Naive thymus-derived CD4-positive, alpha-beta T cell (primary cell): Measurements from ENCODE around the gene ERP29. TPM values are rescaled to one million over a fixed set of nuclear protein-coding genes. Genes with fewer than 3 reads are reported as not detected.

Experiments used
- ATAC-seq: fragments of 150-1000 bp; cut with Tn5 transposase; 2 replicates; pipeline ENCODE4 v1.10.0; 2021; ENCODE audit warnings: mild to moderate bottlenecking, moderate library complexity
- CTCF ChIA-PET: fragments of 350-600 bp; sonication (Branson Sonifier 250); formaldehyde crosslinking; loops from one replicate; lab custom pipeline; 2021; ENCODE audit warnings: antibody characterized with exemption; lab: Charles Lee
- POLR2A ChIA-PET: fragments of 350-600 bp; sonication (Branson Sonifier 250); formaldehyde crosslinking; loops from one replicate; lab custom pipeline; 2021; ENCODE audit warnings: antibody characterized with exemption, inconsistent platforms; lab: Charles Lee
- DNase-seq, 9 donors: peaks; one replicate each; pipeline versions ENCODE4 v3.0.0 to v3.0.0-alpha.2; 2020 to 2022; ENCODE audit warnings: mixed read lengths in 1 of 9
- H3K27ac ChIP-seq: one replicate; pipeline ENCODE4 v1.7.0; 2013; ENCODE audit warnings: mild to moderate bottlenecking, low read depth, low read length, moderate library complexity
- H3K27me3 ChIP-seq, 2 donors: one replicate each; pipeline ENCODE4 v1.7.0; 2013; ENCODE audit warnings: low read length in 2 of 2, mild to moderate bottlenecking in 2 of 2, moderate library complexity in 2 of 2; ENCODE audit not compliant: control insufficient read depth in 2 of 2, insufficient read depth in 2 of 2
- H3K36me3 ChIP-seq, 3 experiments: 1 replicate in 2 of 3; 2 replicates in 1 of 3; pipeline ENCODE4 v1.7.0; 2013; ENCODE audit warnings: low read length in 3 of 3, mild to moderate bottlenecking in 3 of 3, moderate library complexity in 1 of 3; ENCODE audit not compliant: insufficient read depth in 3 of 3, control insufficient read depth in 2 of 3
- H3K4me1 ChIP-seq, 2 donors: one replicate each; pipeline ENCODE4 v1.7.0; 2013; ENCODE audit warnings: low read length in 2 of 2, mild to moderate bottlenecking in 2 of 2, moderate library complexity in 1 of 2; ENCODE audit not compliant: control insufficient read depth in 2 of 2, insufficient read depth in 2 of 2
- H3K4me3 ChIP-seq: 2 replicates; pipeline ENCODE4 v1.7.0; 2013; ENCODE audit warnings: mild to moderate bottlenecking, low read length
- H3K9me3 ChIP-seq, 3 experiments: 1 replicate in 2 of 3; 2 replicates in 1 of 3; pipeline ENCODE4 v1.7.0; 2013; ENCODE audit warnings: low read length in 3 of 3; ENCODE audit not compliant: control insufficient read depth in 2 of 3
- H3K27ac Mint-ChIP-seq, 9 donors: one replicate each; pipeline ENCODE4 v1.8.0; 2020 to 2022; ENCODE audit warnings: mixed read lengths in 9 of 9, mild to moderate bottlenecking in 8 of 9, moderate library complexity in 5 of 9, inconsistent platforms in 2 of 9
- H3K27me3 Mint-ChIP-seq, 5 donors: one replicate each; pipeline ENCODE4 v1.8.0; 2021 to 2022; ENCODE audit warnings: mixed read lengths in 5 of 5, mild to moderate bottlenecking in 1 of 5
- H3K36me3 Mint-ChIP-seq, 5 donors: one replicate each; pipeline ENCODE4 v1.8.0; 2020 to 2022; ENCODE audit warnings: mixed read lengths in 5 of 5, mild to moderate bottlenecking in 3 of 5, inconsistent platforms in 1 of 5
- H3K4me1 Mint-ChIP-seq, 7 donors: one replicate each; pipeline ENCODE4 v1.8.0; 2020 to 2022; ENCODE audit warnings: mixed read lengths in 7 of 7, mild to moderate bottlenecking in 3 of 7, inconsistent platforms in 1 of 7
- H3K4me3 Mint-ChIP-seq, 10 donors: one replicate each; pipeline ENCODE4 v1.8.0; 2020 to 2022; ENCODE audit warnings: mild to moderate bottlenecking in 10 of 10, mixed read lengths in 10 of 10, moderate library complexity in 6 of 10, inconsistent platforms in 2 of 10
- H3K9me3 Mint-ChIP-seq, 11 donors: one replicate each; pipeline ENCODE4 v1.8.0; 2020 to 2022; ENCODE audit warnings: mixed read lengths in 11 of 11, mild to moderate bottlenecking in 4 of 11, inconsistent platforms in 1 of 11, moderate library complexity in 1 of 11
- intact Hi-C, 2 donors: fragments of 100-400 bp; cut with micrococcal nuclease; formaldehyde crosslinking; loops; one replicate each; pipeline ENCODE4 v1.15.1; 2023
- polyA plus RNA-seq, 2 donors: library from polyadenylated mRNA; unstranded; fragments of 300-500 nt; fragmentation: Illumina TruSeq; gene quantifications; one replicate each; pipeline ENCODE4 v1.2.3, GENCODE V29; 2021
- total RNA-seq, 6 experiments: library from RNA in 5 of 6; stranded (reverse) in 5 of 6; gene quantifications; 1 replicate in 5 of 6; 2 replicates in 1 of 6; pipeline ENCODE4 v1.2.3 and lab custom pipeline; 2021 to 2026

ERP29 gene
- total and polyA plus RNA-seq, 7 experiments from 2014 or later = 115 to 253 (median 180) TPM

DNA sequence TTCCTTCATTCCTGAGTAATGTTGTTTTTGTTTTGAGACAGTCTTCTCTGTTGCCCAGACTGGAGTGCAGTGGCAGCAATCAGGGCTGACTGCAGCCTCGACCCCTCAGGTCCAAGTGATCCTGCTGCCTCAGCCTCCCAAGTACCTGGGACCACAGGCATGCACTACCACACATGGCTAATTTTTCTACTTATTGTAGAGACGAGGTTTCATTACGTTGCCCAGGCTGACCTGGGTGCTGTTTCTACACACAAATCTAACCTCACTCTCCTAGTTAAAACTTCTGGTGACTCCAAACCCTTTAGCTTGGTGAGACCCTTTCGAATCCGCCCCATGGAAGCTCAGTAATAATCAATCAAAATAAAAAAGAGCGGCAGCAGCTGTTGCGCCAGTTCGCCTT is 1.5 kb upstream of the ERP29 start:
- Mint-ChIP-seq H3K36me3 (peaks cover 10 to 35% (median 33%) of the 10 kb centered on the region in 5 donors), H3K4me3 (peak overlapping the region; percentile 86 to 97 (median 91)), H3K27me3 (no peaks in the 10 kb centered on the region), H3K27ac (peak overlapping the region; percentile 95 to 99 (median 97)), H3K9me3 (peaks cover 0 to 10% (median 4%) of the 10 kb centered on the region in 11 donors), H3K4me1 (peaks cover 38 to 64% (median 45%) of the 10 kb centered on the region in 7 donors)
- ChIA-PET POLR2A (interaction anchor here (1.0 to 6.5 kb wide), 6 partner anchors 14 to 170 kb away, joined by 3 to 285 read pairs (median 22); partner anchors contain the start of gene MAPKAPK5), CTCF (interaction anchor here (0.6 to 3.8 kb wide), 6 partner anchors 9 to 68 kb away, joined by 3 to 63 read pairs (median 6); no protein-coding TSS in a partner anchor)
- peaks cover 25 to 32% of the 10 kb centered on the region in 2 donors for H3K4me1 ChIP-seq
- H3K9me3 ChIP-seq = no peaks in the 10 kb centered on the region
- no peaks in the 10 kb centered on the region for H3K27me3 ChIP-seq
- H3K27ac ChIP-seq = peak overlapping the region; percentile 96
- ATAC-seq (no peak), DNase-seq (no peak)
- peaks cover 4 to 16% (median 6%) of the 10 kb centered on the region in 3 experiments for H3K36me3 ChIP-seq
- intact Hi-C loops = loop anchor here (2.0 to 10.0 kb wide), 9 partner anchors 34 to 1211 kb away; partner anchors contain the start of genes ACAD10 (in 1 of the 2), ATXN2 (in 1 of the 2), BRAP (in 1 of the 2) and NAA25 (in 1 of the 2)
- H3K4me3 ChIP-seq = peak overlapping the region; percentile 90

GRCh38 chr12:112013601-112014402 is 576 bp downstream of the ERP29 start:
- ChIA-PET POLR2A (interaction anchor here (0.6 to 6.5 kb wide), 35 partner anchors 9 to 176 kb away, joined by 3 to 285 read pairs (median 4); partner anchors contain the start of genes MAPKAPK5, NAA25 and TRAFD1), CTCF (interaction anchor here (1.0 to 3.8 kb wide), 18 partner anchors 9 to 172 kb away, joined by 3 to 63 read pairs (median 4); partner anchors contain the start of genes MAPKAPK5 and NAA25)
- Histone ChIP-seq H3K4me3 (peak overlapping the region; percentile 71), H3K27me3 (no peaks in the 10 kb centered on the region), H3K36me3 (peaks cover 4 to 16% (median 6%) of the 10 kb centered on the region in 3 experiments), H3K27ac (peak overlapping the region; percentile 82), H3K9me3 (no peaks in the 10 kb centered on the region), H3K4me1 (peaks cover 29 to 40% of the 10 kb centered on the region in 2 donors)
- H3K4me3 Mint-ChIP-seq = peak overlapping the region; percentile 86 to 97 (median 91)
- ATAC-seq (peak; percentile 47), DNase-seq (peak; percentile 32 to 82 (median 65))
- H3K36me3 Mint-ChIP-seq = peaks cover 14 to 41% (median 37%) of the 10 kb centered on the region in 5 donors
- peak overlapping the region; percentile 95 to 98 (median 97) for H3K27ac Mint-ChIP-seq
- peaks cover 44 to 75% (median 59%) of the 10 kb centered on the region in 7 donors for H3K4me1 Mint-ChIP-seq
- H3K27me3 Mint-ChIP-seq = no peaks in the 10 kb centered on the region
- intact Hi-C loops = loop anchor here (1.0 to 10.0 kb wide), 21 partner anchors 12 to 1208 kb away; partner anchors contain the start of genes HECTD4 (in 2 of the 2), NAA25 (in 2 of the 2), RPL6 (in 2 of the 2) and TRAFD1 (in 2 of the 2)
- peaks cover 0 to 10% (median 4%) of the 10 kb centered on the region in 11 donors for H3K9me3 Mint-ChIP-seq

- H3K27me3 ChIP-seq = no peaks in the 10 kb centered on the region
- intact Hi-C loops = loop anchor here in 1 of 2 donors (10.0 kb wide), 1 partner anchor 331 kb away; the partner anchor contains the start of genes ACAD10 and BRAP
- ChIA-PET POLR2A (interaction anchor here (1.0 to 6.5 kb wide), 3 partner anchors 18 to 71 kb away, joined by 4 to 285 read pairs (median 57); no protein-coding TSS in a partner anchor), CTCF (interaction anchor here (1.6 kb wide), 1 partner anchor 71 kb away, joined by 9 read pairs; no protein-coding TSS in a partner anchor)
- ATAC-seq = no peak
- Mint-ChIP-seq H3K4me1 (peaks cover 42 to 83% (median 67%) of the 10 kb centered on the region in 7 donors), H3K9me3 (peaks cover 0 to 10% (median 4%) of the 10 kb centered on the region in 11 donors), H3K4me3 (peak overlapping the region in 9 of 10 donors; percentile 30 to 78 (median 59)), H3K27me3 (no peaks in the 10 kb centered on the region), H3K27ac (peak overlapping the region; percentile 3 to 87 (median 76)), H3K36me3 (peaks cover 10 to 39% (median 33%) of the 10 kb centered on the region in 5 donors)
- no peak for DNase-seq
- peaks cover 4 to 34% (median 6%) of the 10 kb centered on the region in 3 experiments for H3K36me3 ChIP-seq
- peaks cover 21 to 47% of the 10 kb centered on the region in 2 donors for H3K4me1 ChIP-seq
- peak overlapping the region; percentile 5 for H3K27ac ChIP-seq
- H3K9me3 ChIP-seq = no peaks in the 10 kb centered on the region
- H3K4me3 ChIP-seq = no peak overlapping the region
These were observed 2.7 kb downstream of the ERP29 start for GRCh38 chr12:112015938-112016337.

- Mint-ChIP-seq H3K27ac (peak overlapping the region in 6 of 9 donors; percentile 61 to 88 (median 72)), H3K36me3 (peaks cover 10 to 32% (median 28%) of the 10 kb centered on the region in 5 donors), H3K4me1 (peaks cover 34 to 80% (median 59%) of the 10 kb centered on the region in 7 donors), H3K9me3 (peaks cover 0 to 8% (median under 1%) of the 10 kb centered on the region in 11 donors), H3K27me3 (no peaks in the 10 kb centered on the region), H3K4me3 (peak overlapping the region in 4 of 10 donors; percentile 9 to 52 (median 20))
- no peak for ATAC-seq
- no peaks in the 10 kb centered on the region for H3K9me3 ChIP-seq
- H3K27ac ChIP-seq = no peak overlapping the region
- CTCF ChIA-PET = interaction anchor here (1.6 kb wide), 1 partner anchor 72 kb away, joined by 9 read pairs; no protein-coding TSS in a partner anchor
- no peaks in the 10 kb centered on the region for H3K27me3 ChIP-seq
- H3K36me3 ChIP-seq = peaks cover 4 to 45% (median 6%) of the 10 kb centered on the region in 3 experiments
- DNase-seq = no peak
- POLR2A ChIA-PET = interaction anchor here (1.0 to 6.5 kb wide), 4 partner anchors 19 to 72 kb away, joined by 3 to 285 read pairs (median 30); no protein-coding TSS in a partner anchor
- no peak overlapping the region for H3K4me3 ChIP-seq
- intact Hi-C loops = loop anchor here in 1 of 2 donors (10.0 kb wide), 1 partner anchor 332 kb away; the partner anchor contains the start of genes ACAD10 and BRAP
- peaks cover 10 to 40% of the 10 kb centered on the region in 2 donors for H3K4me1 ChIP-seq
These were observed 3.8 kb downstream of the ERP29 start for GRCh38 chr12:112017041-112017440.

- no peak for ATAC-seq
- H3K27me3 ChIP-seq = no peaks in the 10 kb centered on the region
- H3K27ac ChIP-seq = no peak overlapping the region
- H3K27me3 Mint-ChIP-seq = no peaks in the 10 kb centered on the region
- peak overlapping the region in 8 of 9 donors; percentile 20 to 88 (median 74) for H3K27ac Mint-ChIP-seq
- H3K9me3 Mint-ChIP-seq = peaks cover 0 to 8% (median 0%) of the 10 kb centered on the region in 11 donors
- H3K4me1 Mint-ChIP-seq = peaks cover 38 to 78% (median 62%) of the 10 kb centered on the region in 7 donors
- peaks cover 10 to 34% (median 30%) of the 10 kb centered on the region in 5 donors for H3K36me3 Mint-ChIP-seq
- no peak overlapping the region for H3K4me3 ChIP-seq
- DNase-seq = no peak
- intact Hi-C loops = loop anchor here in 1 of 2 donors (10.0 kb wide), 1 partner anchor 334 kb away; the partner anchor contains the start of genes ACAD10 and BRAP
- H3K4me1 ChIP-seq = peaks cover 10 to 40% of the 10 kb centered on the region in 2 donors
- no peaks in the 10 kb centered on the region for H3K9me3 ChIP-seq
- peaks cover 4 to 52% (median 17%) of the 10 kb centered on the region in 3 experiments for H3K36me3 ChIP-seq
- peak overlapping the region in 5 of 10 donors; percentile 7 to 48 (median 26) for H3K4me3 Mint-ChIP-seq
- CTCF ChIA-PET = no interaction called here
- POLR2A ChIA-PET = interaction anchor here (1.2 to 1.3 kb wide), 3 partner anchors 16 to 23 kb away, joined by 3 to 5 read pairs (median 3); no protein-coding TSS in a partner anchor
These were observed 5.5 kb downstream of the ERP29 start for GRCh38 chr12:112018571-112019237.
